Lower leg skin (tissue), 3 donors: ENCODE results near the gene HOXD10.

ENCODE experiments used
- CTCF ChIP-seq, 3 donors: fragments of 450-650 bp; IDR thresholded peaks; one replicate each; pipeline ENCODE4 v1.5.1; 2016; ENCODE audit warnings: antibody characterized with exemption in 3 of 3, mild to moderate bottlenecking in 3 of 3, moderate library complexity in 2 of 3
- POLR2A ChIP-seq, 2 donors: fragments of 450-650 bp; IDR thresholded peaks; one replicate each; pipeline ENCODE4 v1.6.1; 2016 to 2017; ENCODE audit warnings: antibody characterized with exemption in 2 of 2, mild to moderate bottlenecking in 1 of 2, moderate library complexity in 1 of 2

GRCh38 chr2:176099159-176099727 is 17.3 kb upstream of the HOXD10 start:
- TF ChIP-seq POLR2A (IDR thresholded peaks at IDR 0.05): no peak
- no peak for TF ChIP-seq CTCF (IDR thresholded peaks at IDR 0.05)
